Spleen (tissue), 11 donors: ENCODE data around the gene TBC1D22B. TPM values are rescaled to one million over a fixed set of nuclear protein-coding genes. Genes with fewer than 3 reads are reported as not detected.

Experiments
- DNase-seq: peaks from one replicate; pipeline ENCODE4 v3.0.0-alpha.2; 2020
- H3K27ac ChIP-seq, 8 donors: fragments of 200-600 bp; sonication (generic) in 7 of 8; 1 replicate in 4 of 8; 2 replicates in 4 of 8; pipeline versions ENCODE4 v1.5.0 to v1.8.0; 2016 to 2021; ENCODE audit warnings: inconsistent platforms in 4 of 8, mild to moderate bottlenecking in 4 of 8, moderate library complexity in 1 of 8
- H3K27me3 ChIP-seq, 7 donors: fragments of 200-600 bp; sonication (generic) in 6 of 7; replicated peaks in 1 of 7; 1 replicate in 4 of 7; 2 replicates in 3 of 7; pipeline versions ENCODE4 v1.5.0 to v1.8.0; 2016 to 2021; ENCODE audit warnings: inconsistent platforms in 3 of 7, mild to moderate bottlenecking in 1 of 7
- H3K36me3 ChIP-seq, 6 donors: fragments of 200-600 bp; sonication (generic) in 5 of 6; 1 replicate in 4 of 6; 2 replicates in 2 of 6; pipeline versions ENCODE4 v1.5.0 to v1.8.0; 2016 to 2021; ENCODE audit warnings: inconsistent platforms in 2 of 6
- H3K4me1 ChIP-seq, 6 donors: fragments of 200-600 bp; sonication (generic) in 5 of 6; 1 replicate in 3 of 6; 2 replicates in 3 of 6; pipeline versions ENCODE4 v1.5.0 to v1.8.0; 2016 to 2021; ENCODE audit warnings: inconsistent platforms in 3 of 6
- H3K4me3 ChIP-seq, 8 donors: fragments of 200-600 bp; sonication (generic) in 7 of 8; 1 replicate in 4 of 8; 2 replicates in 4 of 8; pipeline versions ENCODE4 v1.5.0 to v1.8.0; 2016 to 2021; ENCODE audit warnings: inconsistent platforms in 4 of 8, mild to moderate bottlenecking in 4 of 8, moderate library complexity in 2 of 8
- H3K9me3 ChIP-seq, 8 donors: fragments of 200-600 bp; sonication (generic) in 7 of 8; 1 replicate in 4 of 8; 2 replicates in 4 of 8; pipeline versions ENCODE4 v1.5.0 to v1.8.0; 2016 to 2021; ENCODE audit warnings: inconsistent platforms in 4 of 8
- CTCF ChIP-seq, 11 experiments: fragments of 200-600 bp in 7 of 11; fragments of 450-650 bp in 4 of 11; sonication (generic) in 4 of 11; IDR thresholded peaks in 8 of 11; conservative IDR thresholded peaks in 3 of 11; 1 replicate in 7 of 11; 2 replicates in 4 of 11; pipeline versions ENCODE4 v1.4.0 to v1.8.0; 2016 to 2021; ENCODE audit warnings: antibody characterized with exemption in 11 of 11, inconsistent platforms in 4 of 11, mild to moderate bottlenecking in 1 of 11
- POLR2A ChIP-seq, 3 donors: fragments of 450-650 bp; IDR thresholded peaks; one replicate each; pipeline ENCODE4 v1.5.1; 2017; ENCODE audit warnings: antibody characterized with exemption in 3 of 3, mild to moderate bottlenecking in 1 of 3
- POLR2AphosphoS5 ChIP-seq, 3 donors: sonication (generic); formaldehyde crosslinking; IDR thresholded peaks; one replicate each; pipeline ENCODE4 v1.5.1; 2017; ENCODE audit warnings: antibody characterized with exemption in 3 of 3
- WGBS, 5 donors: extraction: QIAGEN DNeasy Blood & Tissue Kit in 3 of 5; methylation state at CpG; one replicate each; pipeline versions ENCODE4 v1.1.5 to v1.1.7; 2013 to 2018; 5-methylcytosine and 5-hydroxymethylcytosine counted together
- intact Hi-C: fragments of 100-400 bp; cut with DNase I; formaldehyde crosslinking; loops from one replicate; pipeline ENCODE4 v1.15.0; 2023; ENCODE audit warnings: low total_unique reads
- polyA plus RNA-seq, 3 donors: library from polyadenylated mRNA; stranded (reverse); fragments of 200-250 nt; gene quantifications; one replicate each; pipeline ENCODE4 v1.2.1, GENCODE V29; 2013
- total RNA-seq, 7 donors: library from RNA; depleted of rRNA in 3 of 7; stranded (reverse); fragments of >200 nt in 3 of 7; fragmentation: NEBNext Ultra II Directional in 4 of 7; extraction: Animal tissue kit (Norgen Biotek cat#: 25700) in 4 of 7; gene quantifications; one replicate each; pipeline versions ENCODE4 v1.1.0 to v1.2.1, GENCODE V29; 2016 to 2021
- donor health status: healthy with polysubstance abuse.
- donor health status: DM: no; HTN: no; CAD: no; lungs with moderate emphysema.
- donor health status: DM: no; HTN: no; CAD: no.
- donor health status: Bipolar disorder and iron deficiency.
- donor health status: healthy.
- donor health status: DM: no; HTN: no; CAD: no.
- donor health status: DM: yes; HTN: yes; CAD: no.

TBC1D22B gene
- total and polyA plus RNA-seq, 10 donors = 4.2 to 12.7 (median 9.4) TPM

GRCh38 chr6:37239950-37240713, 17.4 kb upstream of the TBC1D22B start:
- peaks cover 5 to 33% (median 15%) of the 10 kb centered on the region in 6 donors for H3K4me1 ChIP-seq
- H3K9me3 ChIP-seq = no peaks in the 10 kb centered on the region
- 28 to 41% (median 37%) methylated on average over 4 of the region's 4 CpGs for WGBS, 5 donors
- intact Hi-C loops = no loop called here
- TF ChIP-seq CTCF (IDR thresholded peaks at IDR 0.05 in 8 of 11, conservative IDR thresholded peaks at IDR 0.05 in 3 of 11) (no peak), POLR2AphosphoS5 (IDR thresholded peaks at IDR 0.05) (peak in 2 of 3 donors; percentile 18 to 72), POLR2A (IDR thresholded peaks at IDR 0.05) (no peak)
- H3K4me3 ChIP-seq = no peak overlapping the region
- peak overlapping the region in 7 of 8 donors; percentile 58 to 69 (median 62) for H3K27ac ChIP-seq
- no peaks in the 10 kb centered on the region for H3K36me3 ChIP-seq
- no peaks in the 10 kb centered on the region for H3K27me3 ChIP-seq
- peak; percentile 83 for DNase-seq

- intact Hi-C loops = no loop called here
- Histone ChIP-seq H3K36me3 (no peaks in the 10 kb centered on the region), H3K27ac (no peak overlapping the region), H3K9me3 (no peaks in the 10 kb centered on the region), H3K4me1 (peaks cover 8 to 36% (median 15%) of the 10 kb centered on the region in 6 donors), H3K27me3 (no peaks in the 10 kb centered on the region), H3K4me3 (no peak overlapping the region)
- TF ChIP-seq CTCF (IDR thresholded peaks at IDR 0.05 in 8 of 11, conservative IDR thresholded peaks at IDR 0.05 in 3 of 11) = no peak
- TF ChIP-seq POLR2AphosphoS5 (IDR thresholded peaks at IDR 0.05) = no peak
- TF ChIP-seq POLR2A (IDR thresholded peaks at IDR 0.05) = no peak
- DNase-seq = no peak
- WGBS, 5 donors = 96 to 98% (median 96%) methylated on average over 6 of the region's 6 CpGs
These were observed 16.4 kb upstream of the TBC1D22B start for GRCh38 chr6:37241131-37241530.

GRCh38 chr6:37241775-37242428, 15.7 kb upstream of the TBC1D22B start:
- H3K27ac ChIP-seq = peak overlapping the region in 2 of 8 donors; percentile 40 to 43
- H3K4me1 ChIP-seq = peaks cover 8 to 36% (median 15%) of the 10 kb centered on the region in 6 donors
- DNase-seq = no peak
- TF ChIP-seq POLR2AphosphoS5 (IDR thresholded peaks at IDR 0.05) = no peak
- TF ChIP-seq POLR2A (IDR thresholded peaks at IDR 0.05) = no peak
- no peak for TF ChIP-seq CTCF (IDR thresholded peaks at IDR 0.05 in 8 of 11, conservative IDR thresholded peaks at IDR 0.05 in 3 of 11)
- H3K4me3 ChIP-seq = no peak overlapping the region
- H3K36me3 ChIP-seq = no peaks in the 10 kb centered on the region
- no peaks in the 10 kb centered on the region for H3K9me3 ChIP-seq
- H3K27me3 ChIP-seq = no peaks in the 10 kb centered on the region
- intact Hi-C loops = no loop called here
- 81 to 93% (median 89%) methylated on average over 5 of the region's 5 CpGs for WGBS, 5 donors

- no peaks in the 10 kb centered on the region for H3K9me3 ChIP-seq
- peak overlapping the region in 3 of 8 donors; percentile 25 to 43 (median 40) for H3K27ac ChIP-seq
- intact Hi-C loops = no loop called here
- TF ChIP-seq POLR2AphosphoS5 (IDR thresholded peaks at IDR 0.05) = peak in 1 of 3 donors; percentile 20
- TF ChIP-seq CTCF (IDR thresholded peaks at IDR 0.05 in 8 of 11, conservative IDR thresholded peaks at IDR 0.05 in 3 of 11) = no peak
- no peaks in the 10 kb centered on the region for H3K27me3 ChIP-seq
- H3K4me1 ChIP-seq = peaks cover 8 to 36% (median 15%) of the 10 kb centered on the region in 6 donors
- 93 to 97% (median 95%) methylated on average over 1 of the region's 1 CpG for WGBS, 5 donors
- no peaks in the 10 kb centered on the region for H3K36me3 ChIP-seq
- no peak overlapping the region for H3K4me3 ChIP-seq
- DNase-seq = no peak
These were observed 15.0 kb upstream of the TBC1D22B start for GRCh38 chr6:37242429-37243052.
